MM.1S (cell line): Measurements from ENCODE around the gene KCNN4.
"Not testable (repeated sequence)": the region's sequence is repeated elsewhere in the genome, so short reads cannot be mapped to it uniquely, and the experiment has no call there.

Source experiments
- EZH2 ChIP-seq: fragments of 300-600 bp; sonication (generic); optimal IDR thresholded peaks from 2 replicates; pipeline ENCODE3; 2017; ENCODE audit warnings: low read depth, mild to moderate bottlenecking, antibody characterized with exemption, low read length, mixed read lengths
- EZH2phosphoT487 ChIP-seq: fragments of 300-600 bp; sonication (generic); IDR thresholded peaks from 2 replicates; pipeline ENCODE4 v1.6.1; 2018; ENCODE audit warnings: antibody characterized with exemption, low read length
- TF ChIP-seq, protein P1 (sequence below): fragments of 300-600 bp; sonication (generic); IDR thresholded peaks from 2 replicates; pipeline ENCODE4 v1.5.1; 2016; ENCODE audit warnings: antibody characterized with exemption, low read length, mixed read lengths

DNA sequence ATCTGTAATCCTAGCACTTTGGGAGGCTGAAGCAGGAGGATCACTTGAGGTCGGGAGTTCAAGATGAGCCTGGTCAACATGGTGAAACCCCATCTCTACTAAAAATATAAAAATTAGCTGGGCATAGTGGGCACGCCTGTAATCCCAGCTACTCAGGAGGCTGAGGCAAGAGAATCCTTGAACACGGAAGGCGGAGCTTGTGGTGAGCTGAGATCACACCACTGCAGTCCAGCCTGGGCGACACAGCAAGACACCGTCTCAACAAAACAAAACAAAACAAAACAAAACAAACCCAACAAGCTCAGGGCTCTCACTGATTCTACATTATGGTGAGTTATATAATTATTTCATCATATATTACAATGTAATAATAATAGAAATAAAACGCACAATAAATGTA, 25.6 kb upstream of the KCNN4 start:
- TF ChIP-seq, protein P1, sequence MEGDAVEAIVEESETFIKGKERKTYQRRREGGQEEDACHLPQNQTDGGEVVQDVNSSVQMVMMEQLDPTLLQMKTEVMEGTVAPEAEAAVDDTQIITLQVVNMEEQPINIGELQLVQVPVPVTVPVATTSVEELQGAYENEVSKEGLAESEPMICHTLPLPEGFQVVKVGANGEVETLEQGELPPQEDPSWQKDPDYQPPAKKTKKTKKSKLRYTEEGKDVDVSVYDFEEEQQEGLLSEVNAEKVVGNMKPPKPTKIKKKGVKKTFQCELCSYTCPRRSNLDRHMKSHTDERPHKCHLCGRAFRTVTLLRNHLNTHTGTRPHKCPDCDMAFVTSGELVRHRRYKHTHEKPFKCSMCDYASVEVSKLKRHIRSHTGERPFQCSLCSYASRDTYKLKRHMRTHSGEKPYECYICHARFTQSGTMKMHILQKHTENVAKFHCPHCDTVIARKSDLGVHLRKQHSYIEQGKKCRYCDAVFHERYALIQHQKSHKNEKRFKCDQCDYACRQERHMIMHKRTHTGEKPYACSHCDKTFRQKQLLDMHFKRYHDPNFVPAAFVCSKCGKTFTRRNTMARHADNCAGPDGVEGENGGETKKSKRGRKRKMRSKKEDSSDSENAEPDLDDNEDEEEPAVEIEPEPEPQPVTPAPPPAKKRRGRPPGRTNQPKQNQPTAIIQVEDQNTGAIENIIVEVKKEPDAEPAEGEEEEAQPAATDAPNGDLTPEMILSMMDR = not testable (repeated sequence)
- TF ChIP-seq EZH2, EZH2phosphoT487: not testable (repeated sequence)
